ENCODE results near the gene RNF144B. TPM values are rescaled to one million over a fixed set of nuclear protein-coding genes. Genes with fewer than 3 reads are reported as not detected.

The RNF144B gene
- total and polyA plus RNA-seq, 2 experiments from 2014 or later, result 4.2 to 9.0 TPM

DNA sequence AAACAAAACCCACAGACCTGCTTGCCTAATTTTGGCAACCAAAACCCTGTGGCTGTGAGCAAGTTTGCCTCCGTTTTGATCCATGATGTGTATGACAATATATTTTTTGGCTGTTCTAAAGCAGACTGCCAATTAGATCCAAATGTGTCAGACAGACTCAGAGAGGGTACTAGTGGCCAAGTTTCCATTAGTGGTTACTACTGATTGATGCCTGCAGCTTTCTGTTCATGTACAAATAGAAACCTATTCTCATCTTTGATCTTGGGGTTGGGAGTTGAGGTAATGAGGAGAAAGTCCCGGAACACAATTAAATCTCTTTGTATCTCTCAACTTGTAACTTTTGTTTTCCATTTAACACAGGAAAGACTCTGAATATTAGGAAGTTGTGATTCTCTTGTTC lies 100.9 kb downstream of the RNF144B start (continued):
- TF ChIP-seq, protein P1, sequence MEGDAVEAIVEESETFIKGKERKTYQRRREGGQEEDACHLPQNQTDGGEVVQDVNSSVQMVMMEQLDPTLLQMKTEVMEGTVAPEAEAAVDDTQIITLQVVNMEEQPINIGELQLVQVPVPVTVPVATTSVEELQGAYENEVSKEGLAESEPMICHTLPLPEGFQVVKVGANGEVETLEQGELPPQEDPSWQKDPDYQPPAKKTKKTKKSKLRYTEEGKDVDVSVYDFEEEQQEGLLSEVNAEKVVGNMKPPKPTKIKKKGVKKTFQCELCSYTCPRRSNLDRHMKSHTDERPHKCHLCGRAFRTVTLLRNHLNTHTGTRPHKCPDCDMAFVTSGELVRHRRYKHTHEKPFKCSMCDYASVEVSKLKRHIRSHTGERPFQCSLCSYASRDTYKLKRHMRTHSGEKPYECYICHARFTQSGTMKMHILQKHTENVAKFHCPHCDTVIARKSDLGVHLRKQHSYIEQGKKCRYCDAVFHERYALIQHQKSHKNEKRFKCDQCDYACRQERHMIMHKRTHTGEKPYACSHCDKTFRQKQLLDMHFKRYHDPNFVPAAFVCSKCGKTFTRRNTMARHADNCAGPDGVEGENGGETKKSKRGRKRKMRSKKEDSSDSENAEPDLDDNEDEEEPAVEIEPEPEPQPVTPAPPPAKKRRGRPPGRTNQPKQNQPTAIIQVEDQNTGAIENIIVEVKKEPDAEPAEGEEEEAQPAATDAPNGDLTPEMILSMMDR (conservative IDR thresholded peaks at IDR 0.05; ENCODE audit: low read depth in 2 of 2), result no peak

DNA sequence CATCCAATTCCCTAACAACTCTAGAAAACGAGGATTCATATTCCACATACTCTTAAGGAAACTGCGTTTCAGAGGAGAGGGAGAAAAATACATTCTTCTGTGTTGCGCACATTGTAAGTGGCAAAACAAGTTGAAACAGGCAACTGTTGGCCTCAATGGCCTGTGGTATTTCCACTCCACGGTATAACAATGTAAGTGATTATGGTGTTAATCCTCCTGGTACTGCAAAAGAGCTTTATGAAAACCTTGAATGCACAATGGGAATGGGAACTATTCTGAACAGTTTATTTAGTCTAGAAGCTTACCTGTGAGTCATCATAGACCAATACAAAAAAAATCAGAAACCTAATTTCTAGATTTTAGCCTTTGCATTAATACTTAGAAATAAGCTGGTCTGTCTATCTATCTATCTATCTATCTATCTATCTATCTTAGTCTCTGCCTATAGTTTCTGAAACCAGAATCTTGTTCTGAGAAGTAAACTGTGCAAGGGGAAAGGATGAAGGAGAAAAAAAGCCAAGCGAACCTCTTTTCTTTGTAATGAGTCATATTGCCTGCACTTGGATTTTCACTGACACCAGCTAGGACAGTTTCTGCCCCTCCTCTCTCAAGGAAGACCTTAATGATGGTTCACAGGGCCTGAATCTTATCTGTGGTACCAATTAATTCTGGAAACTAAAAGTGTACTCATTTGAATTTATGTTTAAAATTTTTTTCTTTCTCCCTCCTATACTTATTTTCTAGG lies 101.5 kb downstream of the RNF144B start:
- H4K20me1 ChIP-seq (replicated peaks; ENCODE audit: insufficient read depth), result no peaks in the 10 kb centered on the region
- no peaks in the 10 kb centered on the region for H3K36me3 ChIP-seq (ENCODE audit: insufficient read depth)
- H3K36me3 Mint-ChIP-seq (ENCODE audit: low read depth), result no peaks in the 10 kb centered on the region
- H3K27ac Mint-ChIP-seq, result no peak overlapping the region
- no peaks in the 10 kb centered on the region for H3K27me3 ChIP-seq (ENCODE audit: insufficient read depth)
- no peak for ATAC-seq
- H3K27ac ChIP-seq (ENCODE audit: low read depth), result no peak overlapping the region
- peaks cover 12% of the 10 kb centered on the region for H3K9me2 ChIP-seq (ENCODE audit: insufficient read depth)
- H2AFZ ChIP-seq, result peak overlapping the region; percentile 64
- H3K9me3 Mint-ChIP-seq, result no peaks in the 10 kb centered on the region
- no peak overlapping the region for H3K4me2 ChIP-seq
- H3K4me3 ChIP-seq, result no peak overlapping the region
- H3F3A ChIP-seq (replicated peaks; ENCODE audit: low read depth), result no peaks in the 10 kb centered on the region
- H3K4me1 Mint-ChIP-seq, result peaks cover 30% of the 10 kb centered on the region
- H3K4me3 Mint-ChIP-seq, result no peak overlapping the region
- H3K79me2 ChIP-seq (replicated peaks; ENCODE audit: insufficient read depth), result no peaks in the 10 kb centered on the region
- H3K4me1 ChIP-seq (ENCODE audit: insufficient read depth), result peaks cover 26% of the 10 kb centered on the region
- DNase-seq (ENCODE audit: low spot score), result no peak
- no peaks in the 10 kb centered on the region for H3K27me3 Mint-ChIP-seq (ENCODE audit: insufficient read depth, low read depth, poor library complexity)
- TF ChIP-seq, protein P2, sequence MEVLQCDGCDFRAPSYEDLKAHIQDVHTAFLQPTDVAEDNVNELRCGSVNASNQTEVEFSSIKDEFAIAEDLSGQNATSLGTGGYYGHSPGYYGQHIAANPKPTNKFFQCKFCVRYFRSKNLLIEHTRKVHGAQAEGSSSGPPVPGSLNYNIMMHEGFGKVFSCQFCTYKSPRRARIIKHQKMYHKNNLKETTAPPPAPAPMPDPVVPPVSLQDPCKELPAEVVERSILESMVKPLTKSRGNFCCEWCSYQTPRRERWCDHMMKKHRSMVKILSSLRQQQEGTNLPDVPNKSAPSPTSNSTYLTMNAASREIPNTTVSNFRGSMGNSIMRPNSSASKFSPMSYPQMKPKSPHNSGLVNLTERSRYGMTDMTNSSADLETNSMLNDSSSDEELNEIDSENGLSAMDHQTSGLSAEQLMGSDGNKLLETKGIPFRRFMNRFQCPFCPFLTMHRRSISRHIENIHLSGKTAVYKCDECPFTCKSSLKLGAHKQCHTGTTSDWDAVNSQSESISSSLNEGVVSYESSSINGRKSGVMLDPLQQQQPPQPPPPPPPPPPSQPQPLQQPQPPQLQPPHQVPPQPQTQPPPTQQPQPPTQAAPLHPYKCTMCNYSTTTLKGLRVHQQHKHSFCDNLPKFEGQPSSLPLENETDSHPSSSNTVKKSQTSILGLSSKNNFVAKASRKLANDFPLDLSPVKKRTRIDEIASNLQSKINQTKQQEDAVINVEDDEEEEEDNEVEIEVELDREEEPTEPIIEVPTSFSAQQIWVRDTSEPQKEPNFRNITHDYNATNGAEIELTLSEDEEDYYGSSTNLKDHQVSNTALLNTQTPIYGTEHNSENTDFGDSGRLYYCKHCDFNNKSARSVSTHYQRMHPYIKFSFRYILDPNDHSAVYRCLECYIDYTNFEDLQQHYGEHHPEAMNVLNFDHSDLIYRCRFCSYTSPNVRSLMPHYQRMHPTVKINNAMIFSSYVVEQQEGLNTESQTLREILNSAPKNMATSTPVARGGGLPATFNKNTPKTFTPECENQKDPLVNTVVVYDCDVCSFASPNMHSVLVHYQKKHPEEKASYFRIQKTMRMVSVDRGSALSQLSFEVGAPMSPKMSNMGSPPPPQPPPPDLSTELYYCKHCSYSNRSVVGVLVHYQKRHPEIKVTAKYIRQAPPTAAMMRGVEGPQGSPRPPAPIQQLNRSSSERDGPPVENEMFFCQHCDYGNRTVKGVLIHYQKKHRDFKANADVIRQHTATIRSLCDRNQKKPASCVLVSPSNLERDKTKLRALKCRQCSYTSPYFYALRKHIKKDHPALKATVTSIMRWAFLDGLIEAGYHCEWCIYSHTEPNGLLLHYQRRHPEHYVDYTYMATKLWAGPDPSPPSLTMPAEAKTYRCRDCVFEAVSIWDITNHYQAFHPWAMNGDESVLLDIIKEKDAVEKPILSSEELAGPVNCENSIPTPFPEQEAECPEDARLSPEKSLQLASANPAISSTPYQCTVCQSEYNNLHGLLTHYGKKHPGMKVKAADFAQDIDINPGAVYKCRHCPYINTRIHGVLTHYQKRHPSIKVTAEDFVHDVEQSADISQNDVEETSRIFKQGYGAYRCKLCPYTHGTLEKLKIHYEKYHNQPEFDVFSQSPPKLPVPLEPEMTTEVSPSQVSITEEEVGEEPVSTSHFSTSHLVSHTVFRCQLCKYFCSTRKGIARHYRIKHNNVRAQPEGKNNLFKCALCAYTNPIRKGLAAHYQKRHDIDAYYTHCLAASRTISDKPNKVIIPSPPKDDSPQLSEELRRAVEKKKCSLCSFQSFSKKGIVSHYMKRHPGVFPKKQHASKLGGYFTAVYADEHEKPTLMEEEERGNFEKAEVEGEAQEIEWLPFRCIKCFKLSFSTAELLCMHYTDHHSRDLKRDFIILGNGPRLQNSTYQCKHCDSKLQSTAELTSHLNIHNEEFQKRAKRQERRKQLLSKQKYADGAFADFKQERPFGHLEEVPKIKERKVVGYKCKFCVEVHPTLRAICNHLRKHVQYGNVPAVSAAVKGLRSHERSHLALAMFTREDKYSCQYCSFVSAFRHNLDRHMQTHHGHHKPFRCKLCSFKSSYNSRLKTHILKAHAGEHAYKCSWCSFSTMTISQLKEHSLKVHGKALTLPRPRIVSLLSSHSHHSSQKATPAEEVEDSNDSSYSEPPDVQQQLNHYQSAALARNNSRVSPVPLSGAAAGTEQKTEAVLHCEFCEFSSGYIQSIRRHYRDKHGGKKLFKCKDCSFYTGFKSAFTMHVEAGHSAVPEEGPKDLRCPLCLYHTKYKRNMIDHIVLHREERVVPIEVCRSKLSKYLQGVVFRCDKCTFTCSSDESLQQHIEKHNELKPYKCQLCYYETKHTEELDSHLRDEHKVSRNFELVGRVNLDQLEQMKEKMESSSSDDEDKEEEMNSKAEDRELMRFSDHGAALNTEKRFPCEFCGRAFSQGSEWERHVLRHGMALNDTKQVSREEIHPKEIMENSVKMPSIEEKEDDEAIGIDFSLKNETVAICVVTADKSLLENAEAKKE (CRISPR knock-in tag; IDR thresholded peaks at IDR 0.05), result no peak
- TF ChIP-seq ETS1 (IDR thresholded peaks at IDR 0.05), result no peak
- no peak for TF ChIP-seq REST (IDR thresholded peaks at IDR 0.05; ENCODE audit: unreplicated experiment)
- TF ChIP-seq POLR2AphosphoS5 (IDR thresholded peaks at IDR 0.05; ENCODE audit: low read depth), result no peak
- TF ChIP-seq EZH2phosphoT487 (IDR thresholded peaks at IDR 0.05; ENCODE audit: unreplicated experiment), result no peak
- no peak for TF ChIP-seq NANOG (IDR thresholded peaks at IDR 0.05; ENCODE audit: borderline replicate concordance)
- no peak for TF ChIP-seq EZH2 (IDR thresholded peaks at IDR 0.05; ENCODE audit: low read depth, unreplicated experiment)
- no peak for TF ChIP-seq ZNF114 (CRISPR knock-in tag; IDR thresholded peaks at IDR 0.05)
- no peak for TF ChIP-seq ZNF331 (CRISPR knock-in tag; IDR thresholded peaks at IDR 0.05; ENCODE audit: low read depth)
- TF ChIP-seq CREB1 (CRISPR knock-in tag; IDR thresholded peaks at IDR 0.05; ENCODE audit: low read depth), result no peak
- TF ChIP-seq JUNB (IDR thresholded peaks at IDR 0.05; ENCODE audit: unreplicated experiment), result no peak
- TF ChIP-seq STAT1 (IDR thresholded peaks at IDR 0.05; ENCODE audit: unreplicated experiment), result no peak
